CD14-positive monocyte (primary cell): Measurements from ENCODE around the gene HEMK1. TPM values are rescaled to one million over a fixed set of nuclear protein-coding genes. Genes with fewer than 3 reads are reported as not detected.

Experiments used
- DNase-seq, 3 donors: peaks; one replicate each; pipeline ENCODE4 v3.0.0-alpha.2; 2011 to 2022
- H2AFZ ChIP-seq: 2 replicates; pipeline ENCODE4 v1.6.0; 2012; ENCODE audit warnings: mild to moderate bottlenecking, low read depth, low read length, inconsistent platforms; ENCODE audit not compliant: insufficient read depth, poor library complexity, severe bottlenecking
- H3K27ac ChIP-seq, 2 donors: 1 replicate in 1 of 2; 2 replicates in 1 of 2; pipeline ENCODE4 v1.5.1; 2012 to 2013; ENCODE audit warnings: low read length in 2 of 2, control low read depth in 1 of 2, inconsistent platforms in 1 of 2, low read depth in 1 of 2, mild to moderate bottlenecking in 1 of 2
- H3K27me3 ChIP-seq, 2 donors: one replicate each; pipeline versions ENCODE4 v1.6.0 to v1.6.1; 2011 to 2013; ENCODE audit warnings: low read length in 2 of 2; ENCODE audit not compliant: control insufficient read depth in 2 of 2, insufficient read depth in 2 of 2
- H3K36me3 ChIP-seq, 2 donors: replicated peaks in 1 of 2; 1 replicate in 1 of 2; 2 replicates in 1 of 2; pipeline versions ENCODE4 v1.5.1 to v1.6.1; 2012 to 2013; ENCODE audit warnings: low read length in 2 of 2, control low read depth in 1 of 2, inconsistent platforms in 1 of 2, mild to moderate bottlenecking in 1 of 2; ENCODE audit not compliant: insufficient read depth in 2 of 2, control insufficient read depth in 1 of 2
- H3K4me1 ChIP-seq, 2 donors: 1 replicate in 1 of 2; 2 replicates in 1 of 2; pipeline versions ENCODE4 v1.5.1 to v1.6.1; 2012 to 2013; ENCODE audit warnings: low read length in 2 of 2, control low read depth in 1 of 2, inconsistent platforms in 1 of 2, mild to moderate bottlenecking in 1 of 2, moderate library complexity in 1 of 2; ENCODE audit not compliant: insufficient read depth in 2 of 2, control insufficient read depth in 1 of 2
- H3K4me2 ChIP-seq: replicated peaks from 2 replicates; pipeline ENCODE3; 2012; ENCODE audit warnings: low read length, moderate library complexity, mild to moderate bottlenecking; ENCODE audit not compliant: poor library complexity, severe bottlenecking; ENCODE audit errors: extremely low read depth
- H3K4me3 ChIP-seq, 3 experiments: fragments of 200-600 bp in 1 of 3; sonication (generic) in 1 of 3; replicated peaks in 1 of 3; 1 replicate in 2 of 3; 2 replicates in 1 of 3; pipeline ENCODE4 v1.5.1; 2011 to 2013; ENCODE audit warnings: low read length in 3 of 3, mild to moderate bottlenecking in 3 of 3, control low read depth in 2 of 3, low read depth in 2 of 3, inconsistent platforms in 1 of 3, moderate library complexity in 1 of 3
- H3K79me2 ChIP-seq: 2 replicates; pipeline ENCODE4 v1.6.0; 2012; ENCODE audit warnings: mild to moderate bottlenecking, control low read depth, inconsistent platforms, low read length, moderate library complexity; ENCODE audit not compliant: insufficient read depth
- H3K9ac ChIP-seq: 2 replicates; pipeline ENCODE4 v1.6.0; 2017; ENCODE audit warnings: low read length, mild to moderate bottlenecking; ENCODE audit not compliant: insufficient read depth, poor library complexity, severe bottlenecking
- H3K9me3 ChIP-seq, 2 donors: replicated peaks in 1 of 2; 1 replicate in 1 of 2; 2 replicates in 1 of 2; pipeline versions ENCODE4 v1.5.1 to v1.6.1; 2012 to 2013; ENCODE audit warnings: low read length in 2 of 2, control low read depth in 1 of 2; ENCODE audit not compliant: control insufficient read depth in 1 of 2, insufficient read depth in 1 of 2
- H4K20me1 ChIP-seq: 2 replicates; pipeline ENCODE4 v1.6.0; 2012; ENCODE audit warnings: mild to moderate bottlenecking, low read length, control low read depth, moderate library complexity; ENCODE audit not compliant: insufficient read depth
- H3K27ac Mint-ChIP-seq, 7 donors: one replicate each; pipeline ENCODE4 v1.8.0; 2020; ENCODE audit warnings: mild to moderate bottlenecking in 7 of 7, mixed read lengths in 7 of 7, moderate library complexity in 6 of 7, inconsistent platforms in 2 of 7
- H3K27me3 Mint-ChIP-seq, 3 donors: one replicate each; pipeline ENCODE4 v1.8.0; 2021 to 2022; ENCODE audit warnings: low read depth in 3 of 3, mild to moderate bottlenecking in 3 of 3, mixed read lengths in 3 of 3, moderate library complexity in 3 of 3, inconsistent platforms in 1 of 3
- H3K36me3 Mint-ChIP-seq, 2 donors: one replicate each; pipeline ENCODE4 v1.8.0; 2020; ENCODE audit warnings: mixed read lengths in 2 of 2, inconsistent platforms in 1 of 2, mild to moderate bottlenecking in 1 of 2
- H3K4me1 Mint-ChIP-seq: one replicate; pipeline ENCODE4 v1.8.0; 2020; ENCODE audit warnings: mild to moderate bottlenecking, mixed read lengths
- H3K4me3 Mint-ChIP-seq, 2 donors: one replicate each; pipeline ENCODE4 v1.8.0; 2020; ENCODE audit warnings: mild to moderate bottlenecking in 2 of 2, mixed read lengths in 2 of 2, moderate library complexity in 1 of 2
- H3K9me3 Mint-ChIP-seq, 7 donors: one replicate each; pipeline ENCODE4 v1.8.0; 2020 to 2022; ENCODE audit warnings: mixed read lengths in 7 of 7, mild to moderate bottlenecking in 6 of 7, moderate library complexity in 6 of 7, inconsistent platforms in 2 of 7
- WGBS: methylation state at CpG from one replicate; pipeline ENCODE4 v1.1.5; 2013; ENCODE audit warnings: missing lambda C conversion rate; ENCODE audit not compliant: insufficient coverage; 5-methylcytosine and 5-hydroxymethylcytosine counted together
- intact Hi-C, 2 donors: fragments of 100-400 bp; cut with micrococcal nuclease; formaldehyde crosslinking; loops; one replicate each; pipeline versions ENCODE4 v1.15.0 to v1.15.1; 2023
- polyA plus RNA-seq, 3 donors: library from polyadenylated mRNA; depleted of rRNA in 1 of 3; unstranded in 2 of 3; stranded (reverse) in 1 of 3; fragments of 300-500 nt in 2 of 3; fragments of >200 nt in 1 of 3; fragmentation: Illumina TruSeq in 2 of 3; gene quantifications; 1 replicate in 2 of 3; 2 replicates in 1 of 3; pipeline ENCODE4 v1.2.3, GENCODE V29; 2012 to 2021
- TF ChIP-seq, protein P1 (sequence below): fragments of 200-600 bp; IDR thresholded peaks from one replicate; pipeline ENCODE4 v1.8.0; 2022; ENCODE audit warnings: antibody characterized with exemption, mild to moderate bottlenecking

HEMK1 gene
- polyA plus RNA-seq, 3 donors = 10.1 to 14.0 (median 12.1) TPM

- Histone ChIP-seq H3K4me3 (peak overlapping the region in 1 of 3 experiments; percentile 48), H3K79me2 (peaks cover 98% of the 10 kb centered on the region), H3K27ac (peak overlapping the region; percentile 70 to 94), H3K4me2 (peak overlapping the region; percentile 66), H3K9ac (peak overlapping the region; percentile 43), H2AFZ (no peak overlapping the region), H3K9me3 (no peaks in the 10 kb centered on the region), H3K27me3 (no peaks in the 10 kb centered on the region), H4K20me1 (peaks cover 100% of the 10 kb centered on the region), H3K36me3 (peaks cover 16 to 61% of the 10 kb centered on the region in 2 donors), H3K4me1 (peaks cover 58 to 71% of the 10 kb centered on the region in 2 donors)
- 54% methylated on average over 3 of the region's 5 CpGs for WGBS
- intact Hi-C loops = loop anchor here in 1 of 2 donors (2.0 kb wide), 1 partner anchor 17 kb away; the partner anchor contains the start of gene MAPKAPK3
- TF ChIP-seq, protein P1, sequence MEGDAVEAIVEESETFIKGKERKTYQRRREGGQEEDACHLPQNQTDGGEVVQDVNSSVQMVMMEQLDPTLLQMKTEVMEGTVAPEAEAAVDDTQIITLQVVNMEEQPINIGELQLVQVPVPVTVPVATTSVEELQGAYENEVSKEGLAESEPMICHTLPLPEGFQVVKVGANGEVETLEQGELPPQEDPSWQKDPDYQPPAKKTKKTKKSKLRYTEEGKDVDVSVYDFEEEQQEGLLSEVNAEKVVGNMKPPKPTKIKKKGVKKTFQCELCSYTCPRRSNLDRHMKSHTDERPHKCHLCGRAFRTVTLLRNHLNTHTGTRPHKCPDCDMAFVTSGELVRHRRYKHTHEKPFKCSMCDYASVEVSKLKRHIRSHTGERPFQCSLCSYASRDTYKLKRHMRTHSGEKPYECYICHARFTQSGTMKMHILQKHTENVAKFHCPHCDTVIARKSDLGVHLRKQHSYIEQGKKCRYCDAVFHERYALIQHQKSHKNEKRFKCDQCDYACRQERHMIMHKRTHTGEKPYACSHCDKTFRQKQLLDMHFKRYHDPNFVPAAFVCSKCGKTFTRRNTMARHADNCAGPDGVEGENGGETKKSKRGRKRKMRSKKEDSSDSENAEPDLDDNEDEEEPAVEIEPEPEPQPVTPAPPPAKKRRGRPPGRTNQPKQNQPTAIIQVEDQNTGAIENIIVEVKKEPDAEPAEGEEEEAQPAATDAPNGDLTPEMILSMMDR = no peak
- Mint-ChIP-seq H3K27ac (peak overlapping the region; percentile 87 to 99 (median 92)), H3K9me3 (peaks cover 0 to 4% (median 0%) of the 10 kb centered on the region in 7 donors), H3K36me3 (peaks cover 46 to 58% of the 10 kb centered on the region in 2 donors), H3K27me3 (no peaks in the 10 kb centered on the region), H3K4me1 (peaks cover 78% of the 10 kb centered on the region), H3K4me3 (peak overlapping the region in 1 of 2 donors; percentile 10)
- DNase-seq = no peak
Measured at GRCh38 chr3:50633230-50633790, 64.0 kb downstream of the HEMK1 start.

- H3K27ac ChIP-seq = peak overlapping the region in 1 of 2 donors; percentile 59
- H3K4me3 ChIP-seq = no peak overlapping the region
- Mint-ChIP-seq H3K9me3 (peaks cover 0 to 4% (median 0%) of the 10 kb centered on the region in 7 donors), H3K36me3 (peaks cover 50 to 58% of the 10 kb centered on the region in 2 donors), H3K27me3 (no peaks in the 10 kb centered on the region), H3K4me3 (no peak overlapping the region), H3K4me1 (peaks cover 65% of the 10 kb centered on the region), H3K27ac (peak overlapping the region in 2 of 7 donors; percentile 88 to 98)
- TF ChIP-seq, protein P1 = no peak
- H2AFZ ChIP-seq = no peak overlapping the region
- peaks cover 23 to 61% of the 10 kb centered on the region in 2 donors for H3K36me3 ChIP-seq
- DNase-seq = no peak
- no peaks in the 10 kb centered on the region for H3K9me3 ChIP-seq
- H3K4me2 ChIP-seq = no peak overlapping the region
- peaks cover 41 to 53% of the 10 kb centered on the region in 2 donors for H3K4me1 ChIP-seq
- H3K27me3 ChIP-seq = no peaks in the 10 kb centered on the region
- no peak overlapping the region for H3K9ac ChIP-seq
- peaks cover 98% of the 10 kb centered on the region for H3K79me2 ChIP-seq
- intact Hi-C loops = no loop called here
- peaks cover 100% of the 10 kb centered on the region for H4K20me1 ChIP-seq
Measured at GRCh38 chr3:50635066-50635465, 65.7 kb downstream of the HEMK1 start.
